Liver (tissue), 3 donors: Measurements from ENCODE around the gene NTM.

Source experiments
- CTCF ChIP-seq: fragments of 150-350 bp; IDR thresholded peaks from 2 replicates; pipeline ENCODE4 v1.5.1; 2017; ENCODE audit warnings: improper control_type of control experiment, low read depth, low read length; ENCODE audit not compliant: missing input control
- EGR1 ChIP-seq, 2 donors: IDR thresholded peaks; 2 replicates each; pipeline ENCODE4 v1.6.1; 2016 to 2018; ENCODE audit warnings: antibody characterized with exemption in 2 of 2, low read depth in 2 of 2
- MAX ChIP-seq: IDR thresholded peaks from 2 replicates; pipeline ENCODE4 v1.6.1; 2016; ENCODE audit warnings: antibody characterized with exemption
- SP1 ChIP-seq: IDR thresholded peaks from 2 replicates; pipeline ENCODE4 v1.6.1; 2018; ENCODE audit warnings: antibody characterized with exemption, mild to moderate bottlenecking
- donor health status: healthy.
- donor health status: healthy.

GRCh38 chr11:131468565-131468964 is 98.2 kb downstream of the NTM start:
- no peak for TF ChIP-seq CTCF
- TF ChIP-seq MAX: no peak
- TF ChIP-seq SP1: no peak
- no peak for TF ChIP-seq EGR1 (IDR thresholded peaks at IDR 0.05; ENCODE audit: low read depth in 2 of 2)
